Loucy (cell line): Measurements from ENCODE around the gene ARHGAP26.

Source experiments
- CTCF ChIP-seq: fragments of 200-600 bp; sonication (generic); conservative IDR thresholded peaks from 2 replicates; pipeline ENCODE4 v1.5.1; 2014; ENCODE audit warnings: mild to moderate bottlenecking, antibody characterized with exemption, low read length
- EZH2phosphoT487 ChIP-seq: fragments of 200-600 bp; IDR thresholded peaks from 2 replicates; pipeline ENCODE4 v1.6.1; 2018; ENCODE audit warnings: antibody characterized with exemption, mild to moderate bottlenecking, moderate library complexity, borderline replicate concordance

- TF ChIP-seq CTCF, result no peak
- no peak for TF ChIP-seq EZH2phosphoT487
Measured at GRCh38 chr5:142846406-142846805, 76.2 kb downstream of the ARHGAP26 start.
